Retina (tissue), 1 donor: Measurements from ENCODE around the gene DUS1L.
"Not testable (repeated sequence)": the region's sequence is repeated elsewhere in the genome, so short reads cannot be mapped to it uniquely, and the experiment has no call there.

Source experiments
- DNase-seq: peaks from one replicate; pipeline ENCODE4 v3.0.0-alpha.2; 2016

DUS1L gene

GRCh38 chr17:82038796-82039409 lies 26.7 kb downstream of the DUS1L start:
- DNase-seq = not testable (repeated sequence)

- DNase-seq = no peak
Observed at GRCh38 chr17:82037889-82038195, 27.8 kb downstream of the DUS1L start.

- peak; percentile 98 for DNase-seq
Observed at GRCh38 chr17:82037092-82037888, 28.3 kb downstream of the DUS1L start, which contains the start of gene DCXR. Gene DCXR (minus strand): TSS chr17:82037697. CDS start chr17:82037682, 15 bp downstream.

DNA sequence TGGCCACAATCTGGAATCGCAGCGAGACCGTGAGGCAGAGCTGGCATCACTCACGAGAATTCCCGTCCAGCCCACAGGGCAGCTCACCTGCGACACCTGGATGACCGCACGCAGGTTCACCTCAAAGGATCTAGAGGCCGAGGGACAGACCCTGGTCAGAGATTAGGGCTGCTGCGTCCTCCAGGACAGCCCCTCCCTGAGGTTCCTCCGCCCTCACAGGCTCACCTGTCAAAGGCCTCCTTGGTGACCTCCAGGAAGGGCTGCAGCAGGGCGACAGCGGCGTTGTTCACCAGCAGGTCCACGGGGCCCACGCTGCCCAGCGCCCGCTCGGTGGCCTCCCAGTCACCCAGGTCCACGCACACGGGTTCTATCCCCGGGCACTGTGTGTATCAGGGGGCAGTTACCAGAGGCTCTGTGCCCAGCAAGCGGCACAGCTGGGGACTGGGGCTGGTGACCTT lies 28.9 kb downstream of the DUS1L start:
- DNase-seq = no peak

DNA sequence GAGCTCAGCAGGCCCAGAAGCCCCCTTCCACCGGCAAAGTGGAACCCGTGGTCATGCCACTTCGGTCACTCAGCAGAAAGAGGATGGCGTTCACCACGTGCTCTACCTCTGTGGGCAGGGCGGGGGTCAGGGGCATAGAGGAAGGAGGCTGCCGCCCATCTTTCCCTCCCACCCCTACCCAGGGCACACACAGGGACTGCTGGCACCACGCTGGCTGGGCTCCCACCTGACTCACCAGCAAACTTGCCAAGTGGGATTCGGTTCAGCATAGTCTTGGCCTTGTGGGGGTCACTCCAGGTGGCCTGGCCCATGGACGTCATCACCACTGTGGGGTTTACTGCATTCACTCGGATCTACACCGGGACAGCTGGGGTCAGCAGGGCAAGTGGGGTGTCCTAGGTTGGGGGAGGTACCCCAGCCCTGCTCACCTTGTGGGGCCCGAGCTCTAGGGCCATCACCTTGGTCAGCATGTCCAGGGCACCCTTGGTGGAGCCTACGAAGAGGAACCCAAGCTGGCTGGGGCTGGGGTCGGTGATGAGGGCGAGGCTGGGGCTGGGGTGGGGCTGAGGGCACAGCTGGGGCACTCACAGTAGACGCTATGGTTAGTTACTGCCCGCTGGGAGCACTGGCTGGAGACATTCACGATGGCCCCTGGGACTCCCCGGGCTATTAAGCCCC lies 29.5 kb downstream of the DUS1L start:
- DNase-seq = no peak

DNA sequence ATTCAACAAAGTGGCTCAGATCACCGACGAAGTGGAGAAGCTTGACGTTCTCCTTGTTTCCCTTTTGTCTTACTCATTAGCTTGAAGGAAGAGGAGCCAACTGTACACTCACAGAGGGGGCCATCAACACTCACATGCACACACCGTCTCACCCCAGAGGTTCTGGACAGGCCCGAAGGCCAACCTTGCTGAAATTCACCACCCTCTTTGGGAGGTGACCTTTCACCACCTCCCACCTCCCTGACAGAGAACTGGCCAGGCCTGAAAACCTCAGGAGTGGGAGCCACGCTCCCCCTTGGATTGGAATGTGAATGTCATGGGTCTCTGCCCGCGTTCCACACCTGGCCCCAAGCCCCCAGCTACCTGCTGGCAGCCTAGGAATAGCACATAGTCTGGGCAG lies 30.1 kb downstream of the DUS1L start:
- DNase-seq = no peak

GRCh38 chr17:82034371-82035011 lies 31.1 kb downstream of the DUS1L start:
- no peak for DNase-seq

DNA sequence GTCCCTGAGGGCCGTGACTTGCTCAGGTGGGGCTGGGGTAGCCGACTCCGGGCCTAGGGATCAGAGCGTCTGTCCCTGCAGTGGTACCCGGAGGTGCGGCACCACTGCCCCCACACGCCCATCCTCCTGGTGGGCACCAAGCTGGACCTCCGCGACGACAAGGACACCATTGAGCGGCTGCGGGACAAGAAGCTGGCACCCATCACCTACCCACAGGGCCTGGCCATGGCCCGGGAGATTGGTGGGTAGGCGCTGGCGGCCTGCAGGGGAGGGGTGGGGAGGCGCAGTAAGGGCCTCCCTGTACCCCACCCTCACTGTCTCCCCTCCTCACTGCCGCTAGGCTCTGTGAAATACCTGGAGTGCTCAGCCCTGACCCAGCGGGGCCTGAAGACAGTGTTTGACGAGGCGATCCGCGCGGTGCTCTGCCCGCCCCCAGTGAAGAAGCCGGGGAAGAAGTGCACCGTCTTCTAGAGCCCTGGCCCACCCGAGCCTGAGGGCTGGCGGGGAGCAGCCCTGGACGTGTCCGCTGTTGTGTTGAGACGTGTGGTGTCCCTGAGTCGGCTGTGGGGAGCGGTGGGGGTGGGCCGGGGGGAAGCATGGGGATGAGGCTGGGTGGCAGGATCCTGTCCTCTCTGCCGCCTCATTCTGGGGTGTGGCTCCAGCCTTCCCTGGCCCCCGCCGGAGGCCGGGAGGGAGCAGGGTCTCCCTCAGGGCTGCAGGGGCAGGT lies 32.1 kb downstream of the DUS1L start:
- no peak for DNase-seq

GRCh38 chr17:82031885-82032627 lies 33.5 kb downstream of the DUS1L start:
- no peak for DNase-seq

- DNase-seq = no peak
Observed at GRCh38 chr17:82031303-82031884, 34.2 kb downstream of the DUS1L start, which contains the start of gene RAC3. Gene RAC3 (plus strand): TSS chr17:82031678. CDS start chr17:82031762, 84 bp downstream.

GRCh38 chr17:82030470-82031302 lies 34.9 kb downstream of the DUS1L start:
- DNase-seq = peak; percentile 94

GRCh38 chr17:82029990-82030469 lies 35.6 kb downstream of the DUS1L start:
- DNase-seq = no peak

DNA sequence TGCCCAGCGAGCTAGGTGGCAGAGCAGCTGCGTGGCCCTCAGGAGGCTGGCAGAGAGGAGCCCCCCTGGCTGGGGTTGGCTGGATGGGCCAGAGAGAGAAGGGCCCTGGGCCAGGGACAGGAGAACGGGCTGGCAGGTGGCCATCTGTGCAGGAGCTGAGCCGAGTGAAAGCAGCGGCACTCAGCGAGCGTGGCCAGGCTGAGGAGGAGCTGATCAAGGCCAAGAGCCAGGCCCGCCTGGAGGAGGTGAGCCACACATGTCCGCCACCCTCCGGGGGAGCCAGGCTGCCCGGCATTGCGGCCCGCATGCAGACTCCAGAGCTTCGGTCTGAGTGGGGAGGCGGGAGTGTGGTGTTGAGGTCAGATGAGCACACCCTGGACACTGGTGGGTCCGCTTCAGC lies 36.2 kb downstream of the DUS1L start:
- no peak for DNase-seq

DNA sequence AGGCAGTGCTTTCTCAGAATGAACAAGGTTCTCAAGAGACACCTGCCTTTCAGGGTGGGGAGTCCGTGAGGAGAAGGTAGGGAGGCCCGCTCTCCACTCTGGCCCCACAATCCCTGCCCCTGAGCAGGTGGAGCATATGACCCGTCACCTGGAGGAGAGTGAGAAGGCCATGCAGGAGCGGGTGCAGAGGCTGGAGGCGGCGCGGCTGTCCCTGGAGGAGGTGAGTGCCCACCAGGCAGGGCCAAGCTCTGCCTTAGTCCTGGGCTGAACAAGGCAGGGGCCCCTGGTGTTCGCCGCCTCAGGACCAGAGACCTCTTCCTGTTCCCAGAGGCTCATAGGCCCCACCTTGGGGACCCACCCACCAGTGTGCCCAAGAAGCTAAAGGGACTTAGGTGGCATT lies 36.6 kb downstream of the DUS1L start:
- DNase-seq = no peak

DNA sequence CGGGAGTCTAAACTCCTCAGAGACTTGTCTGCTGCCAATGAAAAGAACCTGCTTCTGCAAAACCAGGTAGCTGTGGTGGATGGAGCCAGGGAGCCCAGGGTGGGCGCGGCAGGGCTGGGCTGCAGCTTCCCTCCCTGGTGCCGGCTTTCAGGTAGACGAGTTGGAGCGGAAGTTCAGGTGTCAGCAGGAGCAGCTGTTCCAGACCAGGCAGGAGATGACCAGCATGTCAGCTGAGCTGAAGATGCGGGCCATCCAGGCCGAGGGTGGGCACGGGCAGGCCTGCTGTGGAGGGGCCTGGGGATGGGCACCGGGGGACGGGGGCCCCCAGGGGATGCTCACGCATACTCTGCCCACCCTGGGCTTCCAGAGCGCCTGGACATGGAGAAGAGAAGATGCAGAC lies 37.4 kb downstream of the DUS1L start:
- DNase-seq = no peak

DNA sequence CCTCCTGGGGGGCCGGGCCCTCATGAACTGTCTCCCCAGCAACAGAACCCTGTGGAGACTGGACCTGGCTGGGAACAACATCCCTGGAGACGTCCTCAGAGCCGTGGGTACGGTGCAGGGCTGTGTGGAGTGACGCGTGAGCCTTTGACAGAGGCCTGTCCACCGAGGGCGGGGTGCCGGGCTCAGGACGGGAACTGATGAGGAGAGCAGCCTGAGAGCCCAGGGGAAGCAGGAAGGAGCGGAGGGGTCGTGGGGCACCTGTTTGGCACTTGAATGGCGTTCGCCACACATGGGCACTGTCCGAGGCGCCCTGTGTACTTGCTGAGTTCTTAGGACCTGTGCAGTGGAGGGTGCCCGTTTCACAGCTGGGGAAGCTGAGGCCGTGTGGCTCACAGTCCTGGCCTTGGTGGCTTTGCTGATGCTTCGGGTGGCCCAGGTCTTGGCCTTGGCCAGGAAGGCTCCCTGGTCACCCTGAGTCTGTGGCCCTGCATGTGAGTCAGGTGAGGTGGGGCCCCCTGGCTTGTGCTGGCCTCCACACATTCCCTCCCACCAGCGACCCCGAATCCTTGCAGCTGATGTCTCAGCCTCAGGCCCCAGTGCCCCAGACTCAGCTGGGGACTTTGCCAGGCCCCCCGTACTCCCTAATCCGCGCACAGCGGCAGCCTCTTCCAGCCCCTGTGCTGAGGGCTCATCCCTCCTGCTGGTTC lies 40.0 kb downstream of the DUS1L start:
- no peak for DNase-seq

DNA sequence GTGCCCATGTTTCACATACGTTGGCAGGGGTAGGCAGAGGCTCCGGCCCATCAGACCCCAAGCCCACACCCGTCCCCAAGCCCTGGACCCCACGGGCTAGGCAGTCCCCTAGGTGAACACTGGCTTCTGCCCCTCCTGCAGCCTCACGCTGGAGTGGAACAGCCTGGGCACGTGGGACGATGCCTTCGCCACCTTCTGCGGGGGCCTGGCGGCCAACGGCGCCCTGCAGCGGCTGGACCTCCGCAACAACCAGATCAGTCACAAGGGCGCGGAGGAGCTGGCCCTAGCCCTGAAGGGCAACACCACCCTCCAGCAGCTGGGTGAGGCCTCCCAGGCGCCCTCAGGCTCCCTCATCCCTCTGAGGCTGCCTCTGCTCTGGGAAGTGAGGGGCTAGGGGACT lies 40.7 kb downstream of the DUS1L start:
- no peak for DNase-seq

GRCh38 chr17:82023447-82024241 lies 42.0 kb downstream of the DUS1L start:
- DNase-seq = peak; percentile 73

DNA sequence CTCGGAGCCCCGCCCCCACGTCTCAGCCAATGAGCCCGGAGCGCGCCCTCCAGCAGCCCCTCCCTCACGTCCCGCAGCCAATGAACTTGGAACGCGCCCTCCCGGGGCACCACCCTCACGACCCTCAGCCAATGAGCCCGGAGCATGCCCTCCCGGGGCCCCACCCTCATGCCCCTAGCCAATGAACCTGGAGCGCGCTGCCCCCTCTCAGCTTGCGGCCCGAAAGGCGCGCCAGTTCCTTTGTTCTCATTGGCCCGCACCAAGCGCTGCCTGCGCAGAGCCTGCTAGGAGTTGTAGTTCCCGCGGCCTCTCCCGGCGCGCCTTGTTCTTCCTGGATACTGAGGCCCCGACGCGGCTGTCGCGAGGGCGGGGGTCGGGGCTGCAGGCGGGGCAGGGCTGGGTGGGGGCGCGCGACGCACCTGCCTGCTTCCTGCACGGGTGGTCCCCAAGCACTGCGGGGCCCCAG lies 42.6 kb downstream of the DUS1L start, which contains the start of gene LRRC45:
Gene LRRC45 (plus strand): TSS at position 325 of the 466 bp plus-strand sequence. CDS start 339 bp downstream, outside the sequence.
- DNase-seq = peak; percentile 98
